Measurements from ENCODE around the gene ANKRD17. TPM values are rescaled to one million over a fixed set of nuclear protein-coding genes. Genes with fewer than 3 reads are reported as not detected.

ANKRD17 gene
- total and polyA plus RNA-seq, 2 of the 4 experiments (the other 2 are of a cell fraction): 28.5 to 75.3 TPM

- no peak for TF ChIP-seq USF2 (IDR thresholded peaks at IDR 0.05; ENCODE audit: low read depth, low read length)
- TF ChIP-seq RCOR1 (IDR thresholded peaks at IDR 0.05; ENCODE audit: insufficient replicate concordance, low read length): no peak
These were observed 172.3 kb downstream of the ANKRD17 start (continued) for GRCh38 chr4:73086095-73086868.

GRCh38 chr4:73080789-73081188, 177.8 kb downstream of the ANKRD17 start:
- Histone ChIP-seq H3K4ac (ENCODE audit: low read depth, low read length) (no peak overlapping the region), H3K27me3 (ENCODE audit: control insufficient read depth, insufficient read depth, low read length) (no peaks in the 10 kb centered on the region), H2AK5ac (ENCODE audit: low read depth, low read length) (no peak overlapping the region), H3K4me3 (ENCODE audit: insufficient read depth, low read depth, low read length) (no peak overlapping the region), H4K91ac (ENCODE audit: insufficient read depth, low read depth, low read length) (no peak overlapping the region), H3K36me3 (ENCODE audit: control insufficient read depth, insufficient read depth, low read length) (peaks cover 34% of the 10 kb centered on the region), H4K8ac (ENCODE audit: low read depth in 2 of 2, low read length in 2 of 2) (no peak overlapping the region), H2AK9ac (replicated peaks; ENCODE audit: low read depth, low read length, poor library complexity) (no peak overlapping the region), H3K9me1 (ENCODE audit: insufficient read depth, low read length) (no peaks in the 10 kb centered on the region; the same call in 1 of the 2 replicates), H3K23ac (ENCODE audit: low read depth, low read length) (no peak overlapping the region), H4K5ac (ENCODE audit: low read depth, low read length) (no peak overlapping the region), H2BK20ac (ENCODE audit: low read depth, low read length) (no peak overlapping the region), H3K9me3 (ENCODE audit: control insufficient read depth, insufficient read depth, low read length) (no peaks in the 10 kb centered on the region), H4K20me1 (ENCODE audit: insufficient read depth, low read length) (no peaks in the 10 kb centered on the region), H2AFZ (replicated peaks; ENCODE audit: low read length, poor library complexity) (no peak overlapping the region), H3K27ac (ENCODE audit: insufficient read depth, low read length) (no peak overlapping the region), H3K56ac (ENCODE audit: extremely low read depth, insufficient read depth, low read length) (no peak overlapping the region), H2BK120ac (ENCODE audit: low read depth, low read length) (no peak overlapping the region), H3K79me1 (ENCODE audit: low read depth in 1 of 2, low read length in 2 of 2) (peaks cover 13 to 20% of the 10 kb centered on the region in 2 experiments; a peak in 3 of 4 replicates), H3K4me1 (ENCODE audit: control insufficient read depth, insufficient read depth, low read length) (no peaks in the 10 kb centered on the region), H2BK5ac (ENCODE audit: low read depth, low read length, poor library complexity, severe bottlenecking) (no peak overlapping the region), H3K9ac (ENCODE audit: low read depth, low read length) (no peak overlapping the region), H2BK15ac (ENCODE audit: low read depth, low read length) (no peak overlapping the region), H3K4me2 (ENCODE audit: low read depth, low read length) (no peak overlapping the region), H3K14ac (replicated peaks; ENCODE audit: low read depth, low read length) (no peak overlapping the region), H3K18ac (ENCODE audit: low read depth, low read length) (no peak overlapping the region)
- no TSS peak for BruUV-seq (replicated peaks)
- ChIA-PET CTCF (interaction anchor here (1.4 kb wide), 1 partner anchor 9 kb away, joined by 3 read pairs; no protein-coding TSS in a partner anchor), POLR2A (ENCODE audit: unreplicated experiment) (no interaction called here)
- no peak for ATAC-seq (ENCODE audit: low read depth)
- no peak for DNase-seq
- in situ Hi-C loops (cut with MboI; ENCODE audit: low sequenced_read_pairs): no loop called here
- 78% methylated on average over 1 of the region's 3 CpGs; no CpG with 5 or more reads in 1 of the 2 experiments for WGBS, 2 experiments (ENCODE audit: extremely low coverage in 2 of 2, insufficient read length in 1 of 2)
- dilution Hi-C loops (cut with HindIII; ENCODE audit: low sequenced_read_pairs, unreplicated experiment): no loop called here
- intact Hi-C loops (cut with micrococcal nuclease): loop anchor here (5.0 kb wide), 1 partner anchor 152 kb away; no protein-coding TSS in a partner anchor
- no peak for TF ChIP-seq RFX5 (IDR thresholded peaks at IDR 0.05; ENCODE audit: low read depth, low read length)
- TF ChIP-seq MAZ (IDR thresholded peaks at IDR 0.05; ENCODE audit: borderline replicate concordance, low read depth, low read length): no peak
- no peak for TF ChIP-seq RCOR1 (IDR thresholded peaks at IDR 0.05; ENCODE audit: insufficient replicate concordance, low read length)
- TF ChIP-seq MAFK (IDR thresholded peaks at IDR 0.05; ENCODE audit: low read depth, low read length): no peak
- no peak for TF ChIP-seq MXI1 (IDR thresholded peaks at IDR 0.05; ENCODE audit: borderline replicate concordance, low read depth, low read length)
- no peak for TF ChIP-seq FOS (IDR thresholded peaks at IDR 0.05; ENCODE audit: low read depth, low read length)
- TF ChIP-seq BHLHE40 (IDR thresholded peaks at IDR 0.05; ENCODE audit: low read depth, low read length): no peak
- no peak for TF ChIP-seq NFE2L2 (IDR thresholded peaks at IDR 0.05; ENCODE audit: low read depth, low read length)
- no peak for TF ChIP-seq CHD1 (IDR thresholded peaks at IDR 0.05; ENCODE audit: low read depth, low read length)
- no peak for TF ChIP-seq SMC3 (IDR thresholded peaks at IDR 0.05; ENCODE audit: low read depth, low read length)
- no peak for TF ChIP-seq POLR2A (IDR thresholded peaks at IDR 0.05; ENCODE audit: low read depth, low read length)
- no peak for TF ChIP-seq CEBPB (IDR thresholded peaks at IDR 0.05; ENCODE audit: low read depth, low read length)
- no peak for TF ChIP-seq USF2 (IDR thresholded peaks at IDR 0.05; ENCODE audit: low read depth, low read length)
- TF ChIP-seq RAD21 (IDR thresholded peaks at IDR 0.05; ENCODE audit: low read length): no peak

Measured in IMR-90 (cell line).